ENCODE results near the gene CDH23. TPM values are rescaled to one million over a fixed set of nuclear protein-coding genes. Genes with fewer than 3 reads are reported as not detected.

CDH23 gene
- total and polyA plus RNA-seq, 12 donors, result 1.7 to 20.2 (median 7.8) TPM

DNA sequence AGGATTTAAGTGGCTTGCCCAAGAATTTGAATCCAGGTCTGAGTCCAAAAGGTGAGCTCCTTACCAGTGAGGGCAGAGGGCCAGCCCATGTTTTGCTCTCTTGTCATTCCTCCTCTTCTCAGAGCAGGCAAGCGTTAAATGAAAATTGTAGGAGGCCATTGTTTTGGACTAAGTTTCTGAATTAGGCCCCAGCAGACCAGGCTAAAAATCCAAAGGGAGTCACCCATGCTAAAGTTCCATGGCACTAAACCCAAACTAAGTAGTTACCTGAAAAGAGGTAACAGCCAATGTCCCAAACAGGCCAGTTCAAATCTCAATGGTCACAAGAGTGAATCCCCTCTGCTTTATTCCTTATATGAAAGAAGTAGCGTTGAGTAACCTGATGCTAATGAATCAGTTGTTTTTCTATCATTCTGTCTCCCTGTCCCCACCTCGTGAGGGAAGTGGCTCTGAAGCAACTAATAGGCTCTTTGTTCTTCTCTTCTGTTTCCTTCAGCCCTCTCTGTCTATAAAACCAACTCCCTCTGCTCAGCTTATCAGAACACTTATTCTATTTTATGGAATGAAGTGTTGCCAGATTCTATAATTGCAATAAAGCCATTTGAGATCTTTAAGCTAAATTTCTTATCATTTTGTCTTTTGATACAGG, 17.5 kb upstream of the CDH23 start:
- TF ChIP-seq, protein P1, sequence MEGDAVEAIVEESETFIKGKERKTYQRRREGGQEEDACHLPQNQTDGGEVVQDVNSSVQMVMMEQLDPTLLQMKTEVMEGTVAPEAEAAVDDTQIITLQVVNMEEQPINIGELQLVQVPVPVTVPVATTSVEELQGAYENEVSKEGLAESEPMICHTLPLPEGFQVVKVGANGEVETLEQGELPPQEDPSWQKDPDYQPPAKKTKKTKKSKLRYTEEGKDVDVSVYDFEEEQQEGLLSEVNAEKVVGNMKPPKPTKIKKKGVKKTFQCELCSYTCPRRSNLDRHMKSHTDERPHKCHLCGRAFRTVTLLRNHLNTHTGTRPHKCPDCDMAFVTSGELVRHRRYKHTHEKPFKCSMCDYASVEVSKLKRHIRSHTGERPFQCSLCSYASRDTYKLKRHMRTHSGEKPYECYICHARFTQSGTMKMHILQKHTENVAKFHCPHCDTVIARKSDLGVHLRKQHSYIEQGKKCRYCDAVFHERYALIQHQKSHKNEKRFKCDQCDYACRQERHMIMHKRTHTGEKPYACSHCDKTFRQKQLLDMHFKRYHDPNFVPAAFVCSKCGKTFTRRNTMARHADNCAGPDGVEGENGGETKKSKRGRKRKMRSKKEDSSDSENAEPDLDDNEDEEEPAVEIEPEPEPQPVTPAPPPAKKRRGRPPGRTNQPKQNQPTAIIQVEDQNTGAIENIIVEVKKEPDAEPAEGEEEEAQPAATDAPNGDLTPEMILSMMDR (IDR thresholded peaks at IDR 0.05), result no peak
- no peak overlapping the region for H3K4me3 ChIP-seq
- intact Hi-C loops (cut with DNase I), result no loop called here
- WGBS, 4 donors, result 65 to 78% (median 69%) methylated on average over 3 of the region's 3 CpGs
- peaks cover 0 to 13% of the 10 kb centered on the region in 2 donors for H3K4me1 ChIP-seq (replicated peaks in 1 of 2)
- no peaks in the 10 kb centered on the region for H3K27me3 ChIP-seq
- no peaks in the 10 kb centered on the region for H3K36me3 ChIP-seq (replicated peaks in 1 of 2)
- no peaks in the 10 kb centered on the region for H3K9me3 ChIP-seq (replicated peaks in 1 of 3)
- H3K27ac ChIP-seq, result no peak overlapping the region
- no peak for DNase-seq

DNA sequence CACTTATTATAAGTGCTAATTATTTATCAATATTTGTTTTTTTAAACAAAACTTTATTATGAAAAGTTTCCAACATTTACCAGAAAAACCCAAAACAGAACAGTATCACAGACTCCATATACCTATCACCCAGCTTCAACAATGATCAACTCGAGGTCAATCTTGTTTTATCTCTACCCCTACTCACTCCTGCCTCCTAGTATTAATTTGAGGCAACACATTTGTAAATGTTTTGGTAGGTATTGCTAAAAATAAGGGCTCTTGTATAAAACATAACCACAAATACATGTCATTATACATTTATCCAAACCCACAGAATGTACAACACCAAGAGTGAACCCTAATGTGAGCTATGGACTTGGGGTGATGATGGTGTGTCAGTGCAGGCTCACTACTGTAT, 15.9 kb upstream of the CDH23 start:
- intact Hi-C loops (cut with DNase I), result loop anchor here (5.0 to 10.0 kb wide), 4 partner anchors 64 to 434 kb away; partner anchors contain the start of gene SLC29A3 (in 1 of the 2)
- 27 to 48% (median 38%) methylated on average over 1 of the region's 1 CpG for WGBS, 4 donors
- no peak overlapping the region for H3K4me3 ChIP-seq
- TF ChIP-seq POLR2A (IDR thresholded peaks at IDR 0.05), result no peak
- TF ChIP-seq, protein P1 (IDR thresholded peaks at IDR 0.05), result no peak
- H3K27me3 ChIP-seq, result no peaks in the 10 kb centered on the region
- H3K4me1 ChIP-seq (replicated peaks in 1 of 2), result peaks cover 0 to 13% of the 10 kb centered on the region in 2 donors
- H3K36me3 ChIP-seq (replicated peaks in 1 of 2), result no peaks in the 10 kb centered on the region
- no peak overlapping the region for H3K27ac ChIP-seq
- H3K9me3 ChIP-seq (replicated peaks in 1 of 3), result no peaks in the 10 kb centered on the region
- DNase-seq, result no peak

DNA sequence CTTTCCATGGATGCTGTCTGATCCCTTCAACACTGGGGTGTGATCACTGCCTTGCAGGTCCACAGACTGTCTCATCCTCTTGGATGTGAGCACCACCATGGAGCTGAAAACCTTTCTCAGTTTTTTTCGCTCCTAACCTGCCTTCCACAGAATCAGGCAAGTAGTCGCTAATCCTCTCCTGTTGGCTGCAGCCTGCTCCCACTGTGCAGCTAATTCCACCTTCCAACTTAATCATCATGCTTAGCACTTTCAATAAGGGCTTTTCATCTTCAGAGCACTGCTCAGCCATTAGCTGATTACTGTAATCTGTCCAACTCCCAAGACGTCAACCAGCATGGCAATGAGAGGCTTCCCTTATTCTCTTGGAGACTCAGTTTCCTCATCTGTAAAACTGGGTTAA, 15.1 kb upstream of the CDH23 start:
- Histone ChIP-seq H3K27me3 (no peaks in the 10 kb centered on the region), H3K27ac (no peak overlapping the region), H3K9me3 (replicated peaks in 1 of 3) (no peaks in the 10 kb centered on the region), H3K36me3 (replicated peaks in 1 of 2) (no peaks in the 10 kb centered on the region), H3K4me1 (replicated peaks in 1 of 2) (peaks cover 0 to 10% of the 10 kb centered on the region in 2 donors), H3K4me3 (no peak overlapping the region)
- intact Hi-C loops (cut with DNase I), result loop anchor here (5.0 to 10.0 kb wide), 4 partner anchors 64 to 433 kb away; partner anchors contain the start of gene SLC29A3 (in 1 of the 2)
- no peak for DNase-seq
- WGBS, 4 donors, result 78 to 90% (median 81%) methylated on average over 3 of the region's 3 CpGs
- TF ChIP-seq, protein P1 (IDR thresholded peaks at IDR 0.05), result no peak
- TF ChIP-seq POLR2A (IDR thresholded peaks at IDR 0.05), result no peak

DNA sequence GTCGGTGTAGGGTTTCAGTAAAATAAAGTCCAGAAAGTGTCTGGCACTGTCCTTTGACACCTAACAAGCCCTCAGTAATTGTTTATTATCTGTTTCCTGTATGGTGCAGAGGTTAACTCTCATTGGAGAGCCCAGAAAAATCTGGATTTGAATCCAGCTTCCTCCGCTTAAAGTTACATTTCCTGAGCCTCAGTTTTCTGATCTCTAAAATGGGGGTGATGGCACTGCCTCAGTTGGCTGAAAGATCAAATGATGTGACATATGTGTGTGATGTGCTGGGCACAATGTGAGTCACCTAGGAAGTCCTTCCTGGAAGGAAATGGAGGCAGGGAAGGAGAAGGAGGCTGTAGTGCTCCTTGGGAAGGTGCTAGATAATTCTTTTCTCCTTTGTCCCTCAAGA, 14.7 kb upstream of the CDH23 start:
- Histone ChIP-seq H3K4me3 (no peak overlapping the region), H3K27me3 (no peaks in the 10 kb centered on the region), H3K27ac (no peak overlapping the region), H3K4me1 (replicated peaks in 1 of 2) (peaks cover 0 to 5% of the 10 kb centered on the region in 2 donors), H3K36me3 (replicated peaks in 1 of 2) (no peaks in the 10 kb centered on the region), H3K9me3 (replicated peaks in 1 of 3) (no peaks in the 10 kb centered on the region)
- intact Hi-C loops (cut with DNase I), result loop anchor here (5.0 to 10.0 kb wide), 4 partner anchors 65 to 433 kb away; partner anchors contain the start of gene SLC29A3 (in 1 of the 2)
- DNase-seq, result no peak
- 58 to 89% (median 69%) methylated on average over 2 of the region's 2 CpGs for WGBS, 4 donors
- no peak for TF ChIP-seq POLR2A (IDR thresholded peaks at IDR 0.05)
- TF ChIP-seq, protein P1 (IDR thresholded peaks at IDR 0.05), result no peak

Measured in adrenal gland (tissue), 12 donors.